ENCODE measurements around the gene CCDC146. TPM values are rescaled to one million over a fixed set of nuclear protein-coding genes. Genes with fewer than 3 reads are reported as not detected.

The CCDC146 gene
- total and polyA plus RNA-seq, 10 of the 15 experiments (the other 5 are each of a cell fraction or from before 2014, with no cell fraction given), result 0.28 to 5.3 (median 1.3) TPM

- TF ChIP-seq EP300 (IDR thresholded peaks at IDR 0.05; ENCODE audit: borderline replicate concordance in 1 of 2, control insufficient read depth in 1 of 2, low read depth in 2 of 2, low read length in 2 of 2) (peak; percentile 41 to 53; a peak in 2 of 4 replicates), MXI1 (IDR thresholded peaks at IDR 0.05; ENCODE audit: low read depth, low read length) (no peak), MTA3 (IDR thresholded peaks at IDR 0.05; ENCODE audit: borderline replicate concordance, low read length) (peak; percentile 84), GABPA (IDR thresholded peaks at IDR 0.05; ENCODE audit: low read depth) (peak; percentile 83), JUNB (IDR thresholded peaks at IDR 0.05) (peak; percentile 100), STAT3 (IDR thresholded peaks at IDR 0.05; ENCODE audit: low read depth, low read length) (no peak), YY1 (IDR thresholded peaks at IDR 0.05; ENCODE audit: low read depth, low read length) (peak; percentile 50), MYB (IDR thresholded peaks at IDR 0.05; ENCODE audit: borderline replicate concordance, low read depth, low read length) (no peak), BHLHE40 (IDR thresholded peaks at IDR 0.05; ENCODE audit: borderline replicate concordance in 1 of 2, low read depth in 2 of 2, low read length in 1 of 2) (no peak), RBBP5 (conservative IDR thresholded peaks at IDR 0.05) (no peak), ZSCAN29 (IDR thresholded peaks at IDR 0.05) (no peak), ATF2 (IDR thresholded peaks at IDR 0.05; ENCODE audit: low read length) (peak; percentile 100), HCFC1 (IDR thresholded peaks at IDR 0.05; ENCODE audit: low read length) (no peak), FOS (IDR thresholded peaks at IDR 0.05; ENCODE audit: borderline replicate concordance, extremely low read depth, insufficient read length) (no peak), SMAD5 (IDR thresholded peaks at IDR 0.05; ENCODE audit: low read depth) (no peak), TAF1 (IDR thresholded peaks at IDR 0.05; ENCODE audit: borderline replicate concordance, low read depth, low read length) (no peak), E2F8 (IDR thresholded peaks at IDR 0.05; ENCODE audit: low read depth, partially characterized antibody) (no peak), CREB1 (IDR thresholded peaks at IDR 0.05; ENCODE audit: low read depth) (peak; percentile 79; the same call in 1 of the 2 replicates), GATAD2B (conservative IDR thresholded peaks at IDR 0.05; ENCODE audit: low read depth) (no peak), CEBPB (IDR thresholded peaks at IDR 0.05; ENCODE audit: borderline replicate concordance in 1 of 2, low read depth in 2 of 2, low read length in 2 of 2) (0 out of 4 replicates have a peak, but pooled peaks of 1 of the 2 experiments have one; percentile 63), ASH2L (IDR thresholded peaks at IDR 0.05; ENCODE audit: borderline replicate concordance, low read depth) (no peak), RAD21 (IDR thresholded peaks at IDR 0.05; ENCODE audit: insufficient read depth, low read depth, low read length) (no peak)
- TF ChIP-seq, protein P1, sequence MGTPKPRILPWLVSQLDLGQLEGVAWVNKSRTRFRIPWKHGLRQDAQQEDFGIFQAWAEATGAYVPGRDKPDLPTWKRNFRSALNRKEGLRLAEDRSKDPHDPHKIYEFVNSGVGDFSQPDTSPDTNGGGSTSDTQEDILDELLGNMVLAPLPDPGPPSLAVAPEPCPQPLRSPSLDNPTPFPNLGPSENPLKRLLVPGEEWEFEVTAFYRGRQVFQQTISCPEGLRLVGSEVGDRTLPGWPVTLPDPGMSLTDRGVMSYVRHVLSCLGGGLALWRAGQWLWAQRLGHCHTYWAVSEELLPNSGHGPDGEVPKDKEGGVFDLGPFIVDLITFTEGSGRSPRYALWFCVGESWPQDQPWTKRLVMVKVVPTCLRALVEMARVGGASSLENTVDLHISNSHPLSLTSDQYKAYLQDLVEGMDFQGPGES (IDR thresholded peaks at IDR 0.05), result no peak
These were observed 143.9 kb downstream of the CCDC146 start (continued) for GRCh38 chr7:77266291-77266794.

Measured in GM12878 (cell line).